Measurements from ENCODE around the gene PLPP3. TPM values are rescaled to one million over a fixed set of nuclear protein-coding genes. Genes with fewer than 3 reads are reported as not detected.

PLPP3 gene
- total and polyA plus RNA-seq, 2 of the 8 experiments (the other 6 are each of a cell fraction or from before 2014, with no cell fraction given), result 33.2 to 42.0 TPM

- Histone ChIP-seq H4K91ac (replicated peaks; ENCODE audit: insufficient read length, low read length) (no peak overlapping the region), H2BK12ac (ENCODE audit: low read depth, low read length) (no peak overlapping the region), H4K5ac (ENCODE audit: insufficient read length, low read depth, low read length) (no peak overlapping the region), H3K23me2 (ENCODE audit: low read depth, low read length) (no peaks in the 10 kb centered on the region), H2BK20ac (ENCODE audit: low read length) (no peak overlapping the region), H3K23ac (ENCODE audit: insufficient read length) (no peak overlapping the region), H3K4ac (replicated peaks; ENCODE audit: insufficient read length, low read depth, low read length) (no peak overlapping the region), H3K4me2 (ENCODE audit: insufficient read depth in 1 of 2, low read depth in 2 of 2, low read length in 2 of 2) (no peak overlapping the region), H2BK5ac (ENCODE audit: low read depth, low read length) (no peak overlapping the region), H2AK5ac (ENCODE audit: low read depth, low read length) (no peak overlapping the region), H4K20me1 (replicated peaks in 1 of 2; ENCODE audit: control insufficient read depth in 1 of 2, insufficient read depth in 2 of 2, low read length in 2 of 2) (no peaks in the 10 kb centered on the region), H3K56ac (replicated peaks; ENCODE audit: insufficient read length, low read depth, low read length) (no peak overlapping the region), H2BK15ac (ENCODE audit: low read length) (no peak overlapping the region), H3K4me3 (ENCODE audit: extremely low read depth in 1 of 4, insufficient read depth in 2 of 4, low read depth in 3 of 4, low read length in 4 of 4) (no peak overlapping the region), H3K14ac (ENCODE audit: insufficient read length) (no peak overlapping the region), H3K4me1 (replicated peaks in 1 of 4; ENCODE audit: control insufficient read depth in 3 of 4, insufficient read depth in 4 of 4, low read length in 3 of 4) (no peaks in the 10 kb centered on the region), H3K79me2 (ENCODE audit: control insufficient read depth in 1 of 2, insufficient read depth in 2 of 2, low read length in 2 of 2) (no peaks in the 10 kb centered on the region), H4K8ac (ENCODE audit: extremely low read depth, insufficient read depth, low read length) (no peak overlapping the region), H3K9ac (replicated peaks in 1 of 4; ENCODE audit: extremely low read depth in 1 of 4, low read depth in 3 of 4, low read length in 3 of 4) (no peak overlapping the region), H3K18ac (ENCODE audit: extremely low read depth, low read length) (no peak overlapping the region), H3K27me3 (replicated peaks in 1 of 4; ENCODE audit: control insufficient read depth in 3 of 4, extremely low read depth in 1 of 4, insufficient read depth in 3 of 4, low read length in 3 of 4) (no peaks in the 10 kb centered on the region), H2AFZ (ENCODE audit: low read length) (no peak overlapping the region), H2BK120ac (replicated peaks; ENCODE audit: low read depth, low read length) (no peak overlapping the region), H3K27ac (ENCODE audit: low read depth, low read length) (no peak overlapping the region), H3K9me3 (ENCODE audit: insufficient read depth in 2 of 2, low read depth in 1 of 2, low read length in 1 of 2) (no peaks in the 10 kb centered on the region), H3K36me3 (ENCODE audit: control insufficient read depth in 2 of 4, insufficient read depth in 4 of 4, low read length in 3 of 4) (no peaks in the 10 kb centered on the region), H3K79me1 (ENCODE audit: low read depth, low read length) (no peaks in the 10 kb centered on the region)
- ChIA-PET POLR2A (ENCODE audit: partially characterized antibody) (no interaction called here), CTCF (ENCODE audit: partially characterized antibody) (interaction anchor here (0.6 kb wide), 1 partner anchor 889 kb away, joined by 3 read pairs; no protein-coding TSS in a partner anchor)
- FAIRE-seq (no peak), DNase-seq (ENCODE audit: low read depth in 1 of 2, low spot score in 2 of 2) (no peak)
- no peak for TF ChIP-seq RNF2 (IDR thresholded peaks at IDR 0.05; ENCODE audit: borderline replicate concordance, low read depth, low read length, missing control alignments, poor library complexity, severe bottlenecking)
- no peak for TF ChIP-seq SIN3A (conservative IDR thresholded peaks at IDR 0.05 in 1 of 2, IDR thresholded peaks at IDR 0.05 in 1 of 2; ENCODE audit: low read depth in 1 of 2, low read length in 2 of 2)
- TF ChIP-seq KDM1A (IDR thresholded peaks at IDR 0.05; ENCODE audit: borderline replicate concordance, low read length), result no peak
- TF ChIP-seq RFX5 (IDR thresholded peaks at IDR 0.05; ENCODE audit: borderline replicate concordance, low read depth, low read length), result no peak
- no peak for TF ChIP-seq KDM5A (IDR thresholded peaks at IDR 0.05; ENCODE audit: low read length)
- TF ChIP-seq SIX5 (IDR thresholded peaks at IDR 0.05; ENCODE audit: low read depth, low read length), result no peak
- no peak for TF ChIP-seq ZNF274 (IDR thresholded peaks at IDR 0.05; ENCODE audit: borderline replicate concordance, extremely low read depth, low read length)
- no peak for TF ChIP-seq NRF1 (IDR thresholded peaks at IDR 0.05; ENCODE audit: low read depth, low read length)
- no peak for TF ChIP-seq TAF1 (IDR thresholded peaks at IDR 0.05; ENCODE audit: low read depth, low read length)
- TF ChIP-seq BACH1 (IDR thresholded peaks at IDR 0.05; ENCODE audit: low read length), result no peak
- 92% methylated on average over 2 of the region's 2 CpGs; no CpG with 5 or more reads in 1 of the 2 experiments for WGBS, 2 experiments (ENCODE audit: extremely low coverage in 1 of 2, insufficient coverage in 1 of 2, insufficient read length in 1 of 2, insufficient replicate concordance in 2 of 2, low coverage in 1 of 2, low lambda C conversion rate in 2 of 2, missing lambda C conversion rate in 1 of 2)
These were observed 37.8 kb upstream of the PLPP3 start for GRCh38 chr1:56617141-56617540.

All from H1 (cell line).